Activated CD4-positive, alpha-beta memory T cell treated with anti-CD3 and anti-CD28 coated beads, Interleukin-2, amount 10 ng/mL, durations not matched to agents 7 days and 5 days (primary cell): ENCODE measurements around the gene GBP4. TPM values are rescaled to one million over a fixed set of nuclear protein-coding genes. Genes with fewer than 3 reads are reported as not detected.

Source experiments
- CTCF ChIA-PET: fragments of 350-600 bp; sonication (Branson Sonifier 250); formaldehyde crosslinking; loops from one replicate; lab custom pipeline; 2021; ENCODE audit warnings: antibody characterized with exemption, inconsistent platforms; lab: Charles Lee
- POLR2A ChIA-PET: fragments of 350-600 bp; sonication (Branson Sonifier 250); formaldehyde crosslinking; loops from one replicate; lab custom pipeline; 2021; ENCODE audit warnings: antibody characterized with exemption; lab: Charles Lee
- DNase-seq: peaks from one replicate; pipeline ENCODE4 v3.0.0-alpha.2; 2020
- H3K27ac Mint-ChIP-seq: one replicate; pipeline ENCODE4 v1.8.0; 2021; ENCODE audit warnings: mild to moderate bottlenecking, mixed read lengths
- H3K27me3 Mint-ChIP-seq: one replicate; pipeline ENCODE4 v1.8.0; 2021; ENCODE audit warnings: mixed read lengths
- H3K36me3 Mint-ChIP-seq: one replicate; pipeline ENCODE4 v1.8.0; 2021; ENCODE audit warnings: low read depth, mixed read lengths
- H3K4me1 Mint-ChIP-seq: one replicate; pipeline ENCODE4 v1.8.0; 2021; ENCODE audit warnings: mixed read lengths
- H3K4me3 Mint-ChIP-seq: one replicate; pipeline ENCODE4 v1.8.0; 2021; ENCODE audit warnings: mild to moderate bottlenecking, mixed read lengths
- H3K9me3 Mint-ChIP-seq: one replicate; pipeline ENCODE4 v1.8.0; 2021; ENCODE audit warnings: mixed read lengths
- total RNA-seq, 2 experiments: library from RNA; stranded (reverse); gene quantifications; one replicate each; pipeline ENCODE4 v1.2.3, GENCODE V29; 2021

The GBP4 gene
- total RNA-seq, 2 experiments from 2014 or later = 61.6 to 70.6 TPM

- Mint-ChIP-seq H3K4me3 (peak overlapping the region; percentile 91), H3K4me1 (peaks cover 64% of the 10 kb centered on the region), H3K36me3 (peaks cover 73% of the 10 kb centered on the region), H3K9me3 (no peaks in the 10 kb centered on the region), H3K27ac (peak overlapping the region; percentile 89), H3K27me3 (no peaks in the 10 kb centered on the region)
- ChIA-PET POLR2A (interaction anchor here (0.6 to 3.7 kb wide), 17 partner anchors 17 to 326 kb away, joined by 3 to 99 read pairs (median 5); partner anchors contain the start of genes GBP1, GBP2, GBP3 and GBP5), CTCF (interaction anchor here (1.2 to 3.3 kb wide), 10 partner anchors 21 to 214 kb away, joined by 3 to 19 read pairs (median 6); no protein-coding TSS in a partner anchor)
- DNase-seq = no peak
These were observed 661 bp downstream of the GBP4 start for GRCh38 chr1:89198081-89198480.

GRCh38 chr1:89195476-89195875, 3.3 kb downstream of the GBP4 start:
- Mint-ChIP-seq H3K27me3 (no peaks in the 10 kb centered on the region), H3K27ac (peak overlapping the region; percentile 5), H3K9me3 (no peaks in the 10 kb centered on the region), H3K4me1 (peaks cover 51% of the 10 kb centered on the region), H3K4me3 (peak overlapping the region; percentile 15), H3K36me3 (peaks cover 70% of the 10 kb centered on the region)
- ChIA-PET CTCF (no interaction called here), POLR2A (no interaction called here)
- no peak for DNase-seq

DNA sequence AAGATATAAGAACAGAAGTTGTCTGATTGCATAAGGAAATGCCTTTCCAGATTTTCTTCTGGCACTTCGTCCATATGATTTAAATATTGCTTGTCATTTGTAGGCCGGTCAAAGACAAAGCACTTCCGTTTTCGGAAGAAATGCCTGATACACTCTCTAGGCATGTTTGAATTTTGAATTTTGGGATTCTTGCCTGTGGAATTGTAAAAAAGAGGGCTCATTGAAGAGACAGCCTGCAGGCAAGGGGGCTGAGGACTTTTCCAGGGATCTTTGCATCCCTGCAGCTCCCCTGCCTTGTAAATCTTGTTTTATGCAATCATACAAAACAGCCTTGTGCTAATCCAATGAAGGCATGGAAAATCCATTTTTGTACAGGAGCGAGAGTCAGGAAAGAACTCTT, 7.4 kb downstream of the GBP4 start:
- H3K9me3 Mint-ChIP-seq = no peaks in the 10 kb centered on the region
- H3K27ac Mint-ChIP-seq = no peak overlapping the region
- no peak overlapping the region for H3K4me3 Mint-ChIP-seq
- H3K36me3 Mint-ChIP-seq = peaks cover 91% of the 10 kb centered on the region
- POLR2A ChIA-PET = no interaction called here
- H3K27me3 Mint-ChIP-seq = no peaks in the 10 kb centered on the region
- CTCF ChIA-PET = no interaction called here
- peaks cover 28% of the 10 kb centered on the region for H3K4me1 Mint-ChIP-seq
- no peak for DNase-seq

DNA sequence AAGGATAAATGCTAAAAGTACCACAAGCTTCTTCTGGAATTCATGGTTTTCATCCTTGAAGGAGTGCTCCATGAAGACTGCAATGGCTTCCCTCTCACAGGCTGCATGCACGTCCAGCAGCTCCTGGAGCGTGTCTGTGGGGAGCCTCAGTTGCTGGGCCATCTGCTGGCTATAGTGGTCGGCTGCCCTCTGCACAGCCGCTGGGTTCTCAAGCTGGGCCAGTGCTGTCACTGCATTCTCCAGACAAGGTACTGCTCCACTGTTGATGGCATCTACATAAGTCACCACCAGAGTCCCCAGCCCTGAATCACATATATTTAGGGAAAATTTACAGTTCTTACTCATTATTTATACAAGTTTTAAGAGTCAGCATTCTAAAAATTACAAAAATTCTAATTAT, 8.7 kb downstream of the GBP4 start:
- Mint-ChIP-seq H3K4me3 (no peak overlapping the region), H3K27me3 (no peaks in the 10 kb centered on the region), H3K9me3 (no peaks in the 10 kb centered on the region), H3K36me3 (peaks cover 91% of the 10 kb centered on the region), H3K4me1 (peaks cover 16% of the 10 kb centered on the region), H3K27ac (no peak overlapping the region)
- ChIA-PET POLR2A (interaction anchor here (1.3 kb wide), 1 partner anchor 64 kb away, joined by 5 read pairs; the partner anchor contains the start of gene GBP2), CTCF (no interaction called here)
- DNase-seq = no peak

- H3K4me3 Mint-ChIP-seq = no peak overlapping the region
- no peaks in the 10 kb centered on the region for H3K27me3 Mint-ChIP-seq
- peaks cover 4% of the 10 kb centered on the region for H3K4me1 Mint-ChIP-seq
- H3K36me3 Mint-ChIP-seq = peaks cover 35% of the 10 kb centered on the region
- H3K9me3 Mint-ChIP-seq = peaks cover 17% of the 10 kb centered on the region
- ChIA-PET CTCF (no interaction called here), POLR2A (no interaction called here)
- no peak for DNase-seq
- no peak overlapping the region for H3K27ac Mint-ChIP-seq
These were observed 19.4 kb downstream of the GBP4 start for GRCh38 chr1:89179343-89179742.

DNA sequence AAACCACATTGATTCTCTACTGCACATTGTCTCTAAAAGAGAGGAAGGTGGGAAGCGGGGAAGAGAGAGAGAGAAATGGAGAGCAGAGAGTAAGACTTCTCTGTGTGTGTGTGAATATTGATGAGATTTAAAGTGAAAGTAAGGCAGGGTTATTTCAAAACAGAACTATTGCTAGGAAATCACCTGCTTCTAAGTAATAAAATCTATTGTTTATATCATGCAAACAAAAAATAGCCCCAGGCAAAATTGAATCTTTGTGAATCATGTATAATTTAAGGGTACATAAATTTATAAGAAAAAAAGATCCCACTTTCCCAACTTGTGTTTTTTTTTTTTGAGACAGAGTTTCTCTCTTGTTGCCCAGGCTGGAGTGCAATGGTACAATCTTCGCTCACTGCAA, 21.8 kb downstream of the GBP4 start:
- ChIA-PET POLR2A (interaction anchor here (1.4 kb wide), 1 partner anchor 50 kb away, joined by 5 read pairs; the partner anchor contains the start of gene GBP2), CTCF (interaction anchor here (0.9 kb wide), 1 partner anchor 21 kb away, joined by 3 read pairs; the partner anchor contains the start of gene GBP4)
- Mint-ChIP-seq H3K27me3 (no peaks in the 10 kb centered on the region), H3K4me3 (no peak overlapping the region), H3K4me1 (peaks cover 4% of the 10 kb centered on the region), H3K36me3 (peaks cover 13% of the 10 kb centered on the region), H3K9me3 (peaks cover 3% of the 10 kb centered on the region), H3K27ac (no peak overlapping the region)
- DNase-seq = no peak

- POLR2A ChIA-PET = interaction anchor here (1.2 kb wide), 1 partner anchor 48 kb away, joined by 3 read pairs; no protein-coding TSS in a partner anchor
- Mint-ChIP-seq H3K27ac (no peak within 1 kb of the TSS), H3K9me3 (peaks cover 3% of the 10 kb centered on the region), H3K27me3 (no peaks in the 10 kb centered on the region), H3K36me3 (peaks cover 5% of the 10 kb centered on the region), H3K4me3 (no peak within 1 kb of the TSS), H3K4me1 (peaks cover 10% of the 10 kb centered on the region)
- CTCF ChIA-PET = no interaction called here
- no peak for DNase-seq
These were observed 23.0 kb downstream of the GBP4 start, which contains the start of gene GBP7 for GRCh38 chr1:89175601-89176256. TSS of gene GBP7 (minus strand) at chr1:89176003. CDS start at chr1:89171935, 4,068 bp downstream.

DNA sequence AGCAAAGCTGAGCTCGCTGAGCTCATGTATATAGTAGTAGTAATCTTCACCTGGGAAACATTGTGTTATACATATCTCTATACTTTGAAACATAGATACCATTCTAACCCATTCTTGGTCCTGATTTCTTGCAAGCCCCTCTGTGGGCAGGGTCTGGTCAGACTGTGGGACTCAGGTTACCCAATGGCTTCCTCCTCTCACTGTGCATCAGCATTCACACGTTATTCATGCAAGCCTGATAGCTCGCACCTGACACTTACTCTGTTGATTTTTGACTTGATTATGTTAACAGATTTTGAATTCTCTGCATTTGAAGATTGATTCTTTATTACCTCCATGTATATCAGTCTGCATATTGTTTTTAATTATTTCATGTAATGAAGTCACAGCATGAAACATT, 24.3 kb downstream of the GBP4 start:
- no peak overlapping the region for H3K27ac Mint-ChIP-seq
- DNase-seq = no peak
- H3K4me3 Mint-ChIP-seq = no peak overlapping the region
- H3K4me1 Mint-ChIP-seq = peaks cover 13% of the 10 kb centered on the region
- H3K36me3 Mint-ChIP-seq = peaks cover 5% of the 10 kb centered on the region
- ChIA-PET POLR2A (no interaction called here), CTCF (no interaction called here)
- peaks cover 5% of the 10 kb centered on the region for H3K9me3 Mint-ChIP-seq
- H3K27me3 Mint-ChIP-seq = no peaks in the 10 kb centered on the region

DNA sequence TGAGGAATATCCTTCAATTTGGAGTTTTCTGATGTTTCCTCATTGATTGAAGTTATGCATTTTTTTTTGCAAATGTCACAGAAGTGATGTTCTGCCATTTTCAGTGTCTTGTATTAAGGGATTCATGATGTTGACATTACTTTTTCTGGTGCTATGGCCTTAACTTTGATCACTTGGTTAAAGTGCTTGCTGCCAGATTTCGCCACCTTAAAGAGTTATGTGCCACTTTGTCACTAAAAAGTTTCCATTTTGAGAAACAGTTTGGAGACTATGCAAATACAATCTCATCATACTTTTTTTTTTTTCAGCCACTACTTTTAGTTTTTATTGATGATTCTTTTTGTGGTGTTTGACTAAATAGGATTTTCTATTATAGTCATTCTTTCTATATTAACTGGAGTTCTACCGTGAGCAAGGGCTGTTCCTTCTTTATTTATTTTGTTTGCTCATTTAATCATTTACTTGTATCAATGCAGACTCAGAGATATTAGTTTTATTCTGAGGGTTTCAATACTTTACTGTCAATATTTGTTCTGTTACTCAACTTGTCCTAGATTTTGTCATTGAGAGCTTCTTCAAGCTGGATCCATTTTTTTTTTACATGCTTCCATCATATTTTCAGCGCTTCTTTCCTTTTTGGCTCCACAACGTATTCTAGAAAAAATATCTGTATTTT, 26.1 kb downstream of the GBP4 start:
- DNase-seq = no peak
- H3K27ac Mint-ChIP-seq = no peak overlapping the region
- H3K4me1 Mint-ChIP-seq = peaks cover 13% of the 10 kb centered on the region
- H3K4me3 Mint-ChIP-seq = no peak overlapping the region
- no peaks in the 10 kb centered on the region for H3K27me3 Mint-ChIP-seq
- ChIA-PET CTCF (no interaction called here), POLR2A (no interaction called here)
- peaks cover 5% of the 10 kb centered on the region for H3K36me3 Mint-ChIP-seq
- H3K9me3 Mint-ChIP-seq = peaks cover 7% of the 10 kb centered on the region

DNA sequence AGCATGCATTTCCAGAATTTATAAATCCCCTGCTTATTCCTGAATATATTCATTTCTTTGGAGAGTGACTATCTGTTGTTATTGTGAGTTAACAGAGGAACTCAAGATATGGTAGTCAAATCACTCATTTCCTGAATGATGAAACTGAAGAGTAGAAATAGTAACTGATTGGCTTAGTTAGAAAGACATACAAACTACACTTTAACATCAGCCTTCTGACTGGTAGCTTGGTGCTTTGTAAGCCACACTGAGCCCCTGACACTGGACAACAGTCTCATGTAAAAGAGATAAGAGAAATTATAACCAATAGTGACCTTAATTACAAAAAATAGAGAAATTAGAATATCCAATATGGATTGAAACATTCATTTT, 27.7 kb downstream of the GBP4 start:
- Mint-ChIP-seq H3K27me3 (no peaks in the 10 kb centered on the region), H3K9me3 (peaks cover 9% of the 10 kb centered on the region), H3K4me1 (peaks cover 8% of the 10 kb centered on the region), H3K4me3 (no peak overlapping the region), H3K27ac (no peak overlapping the region), H3K36me3 (peaks cover 5% of the 10 kb centered on the region)
- no peak for DNase-seq
- CTCF ChIA-PET = no interaction called here
- POLR2A ChIA-PET = no interaction called here

GRCh38 chr1:89170170-89171066, 28.3 kb downstream of the GBP4 start:
- H3K27ac Mint-ChIP-seq = no peak overlapping the region
- H3K4me1 Mint-ChIP-seq = peaks cover 8% of the 10 kb centered on the region
- CTCF ChIA-PET = no interaction called here
- peaks cover 9% of the 10 kb centered on the region for H3K9me3 Mint-ChIP-seq
- peaks cover 5% of the 10 kb centered on the region for H3K36me3 Mint-ChIP-seq
- H3K27me3 Mint-ChIP-seq = no peaks in the 10 kb centered on the region
- H3K4me3 Mint-ChIP-seq = no peak overlapping the region
- DNase-seq = no peak
- POLR2A ChIA-PET = no interaction called here

DNA sequence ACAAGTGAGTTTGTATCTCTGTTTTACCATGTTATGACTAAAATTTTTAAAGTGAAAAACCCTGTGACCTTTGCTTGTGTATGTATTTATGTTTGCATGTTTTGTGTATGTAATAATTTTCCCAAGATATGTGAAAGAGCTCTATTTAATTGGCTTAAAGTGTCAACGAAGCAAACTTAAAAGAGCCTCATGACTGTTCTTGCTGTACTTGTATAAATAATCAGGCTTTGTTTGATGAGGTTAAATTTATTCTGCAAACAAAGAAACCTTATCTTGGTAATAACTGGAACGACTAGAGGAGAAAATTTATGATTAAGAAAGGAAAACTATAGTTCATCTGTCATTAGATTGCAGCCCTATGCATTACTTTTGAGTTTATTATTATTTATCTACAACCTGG, 29.6 kb downstream of the GBP4 start:
- H3K27me3 Mint-ChIP-seq = no peaks in the 10 kb centered on the region
- peaks cover 5% of the 10 kb centered on the region for H3K36me3 Mint-ChIP-seq
- DNase-seq = no peak
- peaks cover 9% of the 10 kb centered on the region for H3K9me3 Mint-ChIP-seq
- H3K27ac Mint-ChIP-seq = no peak overlapping the region
- ChIA-PET POLR2A (interaction anchor here (0.6 kb wide), 1 partner anchor 48 kb away, joined by 3 read pairs; no protein-coding TSS in a partner anchor), CTCF (no interaction called here)
- H3K4me1 Mint-ChIP-seq = peaks cover 8% of the 10 kb centered on the region
- no peak overlapping the region for H3K4me3 Mint-ChIP-seq
